HG03575 (cell line): Measurements from ENCODE around the gene CXCL10.
A peak's percentile ranks its signal among the peaks of the same experiment; 100 is the strongest.

Source experiments
- ATAC-seq: cut with Tn5 transposase; IDR thresholded peaks from one replicate; pipeline ENCODE4 v1.9.1; 2021; ENCODE audit not compliant: unreplicated experiment, insufficient number of reproducible peaks, low FRiP score; ENCODE audit errors: extremely low read depth

The CXCL10 gene

DNA sequence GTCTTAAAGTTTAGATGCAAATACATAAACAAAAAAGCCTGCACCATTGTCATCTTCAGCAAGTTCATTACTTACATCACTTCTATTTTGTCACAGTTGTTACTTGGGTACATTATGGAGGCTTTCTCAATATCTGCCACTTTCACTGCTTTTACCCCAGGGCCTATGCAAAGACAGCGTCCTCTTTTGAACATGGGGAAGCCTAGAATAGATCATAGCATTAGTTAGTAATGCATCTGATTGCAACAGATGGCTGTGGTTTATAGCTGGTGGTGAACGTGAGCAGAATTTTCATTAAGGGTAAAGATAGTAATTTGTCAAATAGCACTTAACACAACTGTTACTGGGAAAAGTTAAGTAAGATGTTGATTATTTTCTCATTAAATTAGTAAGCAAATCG is 11.8 kb upstream of the CXCL10 start:
- ATAC-seq = no peak

- ATAC-seq = no peak
These were observed 6.0 kb upstream of the CXCL10 start for GRCh38 chr4:76029300-76029699.

DNA sequence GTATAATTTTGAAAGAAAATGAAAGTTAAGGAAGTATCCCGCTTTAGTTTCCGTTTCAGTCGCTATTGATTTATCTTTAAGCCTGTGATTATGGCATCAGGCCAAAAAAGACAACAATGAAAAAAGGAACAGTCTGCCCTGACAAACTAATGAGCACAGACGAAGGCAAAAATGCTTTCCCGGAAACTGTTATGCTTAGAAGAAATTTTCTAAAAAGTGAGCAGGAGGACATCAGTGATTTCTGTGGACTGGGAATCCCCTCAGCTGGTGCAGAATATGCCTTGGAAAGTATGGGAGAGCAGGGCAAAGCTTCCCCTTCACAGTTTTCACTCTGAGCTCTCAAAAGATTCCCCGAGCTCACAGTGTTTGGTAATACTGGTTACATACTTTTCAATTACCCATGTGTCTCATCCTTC is 5.1 kb upstream of the CXCL10 start:
- ATAC-seq = no peak

- ATAC-seq = no peak
These were observed 768 bp upstream of the CXCL10 start for GRCh38 chr4:76024065-76024464.

GRCh38 chr4:76022677-76023076 is 620 bp downstream of the CXCL10 start:
- no peak for ATAC-seq

- no peak for ATAC-seq
These were observed 1.3 kb downstream of the CXCL10 start for GRCh38 chr4:76022031-76022430.

- ATAC-seq = no peak
These were observed 6.1 kb downstream of the CXCL10 start for GRCh38 chr4:76017056-76017686.

DNA sequence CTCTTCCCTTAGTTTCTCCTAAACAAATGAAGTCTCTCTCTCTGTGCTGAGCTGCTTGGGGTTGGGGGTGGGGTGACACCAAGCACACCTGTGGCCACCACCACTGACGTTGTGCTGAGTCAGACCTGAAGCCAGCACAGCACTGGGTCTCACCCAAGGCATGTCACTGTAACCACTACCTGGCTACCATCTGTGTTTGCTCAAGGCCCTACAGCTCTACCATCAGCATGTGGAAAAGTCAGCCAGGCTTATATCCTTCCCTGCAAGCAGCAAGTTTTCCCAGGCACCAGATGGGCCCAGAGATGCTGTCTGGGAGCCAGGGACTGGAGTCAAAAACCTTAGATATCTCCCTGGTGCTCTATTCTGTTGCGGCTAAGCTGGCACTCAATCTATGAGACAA is 6.9 kb downstream of the CXCL10 start:
- no peak for ATAC-seq

GRCh38 chr4:76013540-76013939 is 9.8 kb downstream of the CXCL10 start:
- no peak for ATAC-seq

DNA sequence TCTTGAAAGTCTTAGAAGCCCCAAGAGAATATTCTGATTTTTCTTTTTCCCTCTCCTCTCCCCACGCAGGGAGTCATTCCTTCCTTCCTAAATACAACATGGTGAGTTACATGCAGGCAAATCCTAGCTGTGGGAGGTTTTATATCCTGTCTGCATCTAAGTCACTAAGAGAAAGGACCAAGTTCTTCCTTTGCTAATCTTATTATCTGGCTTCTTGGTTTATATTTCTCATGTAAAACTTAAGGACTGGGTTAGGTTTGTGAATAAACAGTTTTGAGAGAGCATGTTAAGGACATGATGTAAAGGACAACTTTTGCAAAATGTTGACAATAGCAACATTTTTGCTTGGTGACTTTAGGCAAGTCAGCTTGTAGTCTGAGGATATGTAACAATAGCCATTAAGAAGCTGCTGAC is 10.9 kb downstream of the CXCL10 start:
- ATAC-seq = no peak

- ATAC-seq = peak; percentile 46
These were observed 11.5 kb downstream of the CXCL10 start for GRCh38 chr4:76011700-76012387.

- ATAC-seq = no peak
These were observed 12.2 kb downstream of the CXCL10 start for GRCh38 chr4:76011018-76011670.

GRCh38 chr4:76010576-76010975 is 12.7 kb downstream of the CXCL10 start:
- no peak for ATAC-seq

DNA sequence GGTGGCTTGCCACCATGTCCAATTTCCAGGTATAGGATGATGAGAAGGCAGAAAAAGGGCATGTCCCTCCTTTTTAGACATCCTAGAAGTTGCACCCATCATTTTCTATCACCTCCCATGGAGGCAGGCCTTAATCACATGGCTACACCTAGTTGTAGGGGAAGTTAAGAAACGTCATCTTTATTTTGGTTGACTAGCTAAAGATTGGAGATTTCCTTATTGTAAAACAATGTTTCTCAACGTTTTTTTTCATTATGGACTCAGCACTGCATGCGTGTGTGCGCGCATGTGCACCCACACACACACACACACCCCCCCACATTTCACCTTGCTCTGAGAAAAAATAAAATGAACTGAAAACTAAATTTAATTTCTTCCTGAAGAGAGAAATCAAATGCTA is 14.0 kb downstream of the CXCL10 start:
- ATAC-seq = no peak

GRCh38 chr4:76007089-76007862 is 16.0 kb downstream of the CXCL10 start, which contains the start of gene CXCL9:
Gene CXCL9 (minus strand): TSS chr4:76007509. CDS start chr4:76007449, 60 bp downstream.
- ATAC-seq = no peak

GRCh38 chr4:76003620-76004019 is 19.7 kb downstream of the CXCL10 start:
- no peak for ATAC-seq

- no peak for ATAC-seq
These were observed 20.3 kb downstream of the CXCL10 start for GRCh38 chr4:76003035-76003434.

GRCh38 chr4:76002176-76002575 is 21.1 kb downstream of the CXCL10 start:
- ATAC-seq = no peak

DNA sequence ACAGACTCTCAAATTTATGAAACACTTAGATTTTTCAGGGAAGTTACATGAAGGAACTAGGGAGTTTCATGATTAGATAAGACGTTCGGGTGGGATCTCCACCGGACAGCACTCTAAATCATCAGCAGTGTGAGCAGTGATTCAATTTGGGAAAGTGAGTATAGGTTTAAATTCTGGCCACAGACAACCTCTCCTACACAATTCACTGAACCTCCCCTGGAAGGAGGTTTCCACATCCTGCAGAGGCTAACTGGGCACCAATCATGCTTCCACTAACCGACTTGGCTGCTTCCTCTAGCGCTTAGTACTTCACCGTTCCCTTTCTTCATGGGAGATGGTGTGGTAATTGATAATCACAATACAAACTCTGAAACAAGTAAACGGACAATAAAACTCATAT is 21.6 kb downstream of the CXCL10 start:
- ATAC-seq = no peak

- no peak for ATAC-seq
These were observed 23.0 kb downstream of the CXCL10 start for GRCh38 chr4:76000279-76000678.
